HUDEP-2 (cell line): Measurements from ENCODE around the gene CES5A.
"Not testable (repeated sequence)": the region's sequence is repeated elsewhere in the genome, so short reads cannot be mapped to it uniquely, and the experiment has no call there.

Experiments used
- DNase-seq, 76 experiments: peaks; one replicate each; lab custom pipeline; 2025; ENCODE audit not compliant: unreplicated experiment in 76 of 76; lab: John Stamatoyannopoulos, UW

The CES5A gene

DNA sequence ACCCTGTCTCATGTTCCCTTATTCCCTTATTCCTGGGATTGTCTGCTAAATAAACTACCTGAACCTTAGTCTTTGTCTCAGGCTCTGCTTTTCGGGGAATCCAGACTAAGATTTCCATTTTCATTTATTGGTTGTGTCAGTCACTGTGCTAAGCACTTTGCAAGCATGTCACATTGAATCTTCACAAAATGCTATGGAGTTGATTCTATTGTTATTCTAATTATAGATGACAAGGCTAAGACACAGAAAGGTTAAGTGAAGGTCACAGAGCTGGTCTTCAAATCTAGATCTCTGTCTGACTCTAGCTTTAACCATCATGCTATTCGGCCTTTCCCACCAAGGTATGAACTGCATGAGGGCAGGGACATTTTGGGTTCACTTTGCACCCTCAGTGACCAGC, 13.4 kb upstream of the CES5A start:
- DNase-seq, result no peak

DNA sequence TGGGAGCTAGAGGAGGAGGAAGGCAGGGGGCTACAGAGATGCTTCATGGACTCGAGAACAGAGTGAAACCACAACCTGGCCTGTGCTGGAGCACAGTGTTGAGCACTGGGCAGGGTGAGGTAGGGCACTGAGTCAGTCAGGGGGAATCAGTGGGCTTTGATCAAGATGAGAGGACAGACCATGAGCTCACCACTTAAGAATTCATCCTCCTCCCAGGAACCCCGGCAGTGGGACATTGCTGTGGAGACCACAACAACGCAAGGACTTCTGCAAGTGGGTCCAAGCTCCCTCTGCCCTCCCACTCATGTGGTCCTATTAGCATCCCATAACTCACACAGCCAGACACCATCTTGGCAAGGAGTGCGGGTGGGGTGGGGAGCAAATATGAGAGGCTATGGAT, 1.7 kb upstream of the CES5A start:
- DNase-seq, result no peak

DNA sequence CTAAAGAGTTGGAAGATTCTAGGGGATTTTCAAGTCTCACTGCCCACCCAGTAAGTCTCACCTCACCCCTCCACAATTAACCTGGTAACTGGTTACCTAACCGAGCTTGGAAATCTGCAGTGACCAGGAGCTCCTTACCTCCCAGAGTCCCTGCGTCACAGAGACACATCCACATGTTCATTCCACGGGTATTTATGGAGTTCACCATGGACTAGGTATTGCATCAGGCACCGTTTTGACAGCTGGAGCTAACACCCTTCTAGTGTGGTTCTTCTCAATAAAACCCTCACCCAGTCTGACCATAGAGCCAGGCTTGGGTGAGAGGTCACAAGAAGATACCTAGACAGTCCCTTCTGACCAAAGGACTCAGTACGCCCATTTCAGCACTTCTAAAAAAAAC, 2.1 kb downstream of the CES5A start:
- DNase-seq, result no peak

DNA sequence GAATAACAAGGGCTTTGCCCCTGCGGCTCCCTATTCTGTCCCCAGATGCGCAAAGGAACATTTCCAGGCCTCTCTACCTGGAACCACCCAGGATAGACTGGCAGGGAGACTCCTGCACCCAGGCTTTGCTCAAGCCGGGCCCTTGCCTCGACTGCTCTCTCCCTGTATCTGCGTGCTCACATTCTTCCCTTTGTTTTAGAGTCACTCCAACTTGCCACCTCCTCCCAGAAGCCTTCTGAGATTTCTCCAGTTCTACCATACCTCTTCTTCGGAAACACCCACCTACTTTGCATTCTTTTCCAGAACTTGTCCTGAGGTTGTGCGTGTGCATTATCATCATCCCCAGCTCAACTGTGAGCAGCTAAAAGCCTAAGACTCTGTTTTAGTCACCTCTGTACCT, 3.0 kb downstream of the CES5A start:
- DNase-seq, result no peak

DNA sequence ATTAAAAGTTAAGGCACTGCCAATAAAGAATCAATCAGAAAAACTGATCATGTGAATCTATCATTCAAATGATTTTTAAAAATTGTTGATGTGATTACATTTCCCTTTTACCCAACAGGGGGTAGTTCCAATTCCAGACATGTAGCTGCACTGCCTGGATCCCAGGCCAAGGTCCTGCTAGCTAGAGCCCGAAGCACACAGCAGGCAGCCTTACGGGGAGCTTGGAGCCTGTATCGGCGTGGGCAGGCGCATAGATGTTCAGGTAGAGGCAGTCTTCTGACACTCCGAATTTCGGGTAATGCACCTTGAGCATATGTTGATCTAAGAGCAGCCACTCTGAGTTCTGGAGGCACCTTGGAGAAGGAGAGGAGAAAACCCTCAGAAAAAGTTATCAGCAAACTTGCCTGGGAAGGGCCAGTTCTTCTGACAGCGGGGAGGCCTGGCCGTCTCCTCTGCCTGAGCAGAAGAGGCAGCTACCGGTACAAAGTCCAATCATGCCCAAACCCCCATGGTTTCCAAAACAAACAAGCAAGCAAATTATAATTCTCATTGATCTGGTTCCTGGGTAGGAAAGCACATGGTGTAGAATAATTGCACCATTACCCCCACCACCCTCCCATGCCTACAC, 3.6 kb downstream of the CES5A start:
- DNase-seq, result no peak

DNA sequence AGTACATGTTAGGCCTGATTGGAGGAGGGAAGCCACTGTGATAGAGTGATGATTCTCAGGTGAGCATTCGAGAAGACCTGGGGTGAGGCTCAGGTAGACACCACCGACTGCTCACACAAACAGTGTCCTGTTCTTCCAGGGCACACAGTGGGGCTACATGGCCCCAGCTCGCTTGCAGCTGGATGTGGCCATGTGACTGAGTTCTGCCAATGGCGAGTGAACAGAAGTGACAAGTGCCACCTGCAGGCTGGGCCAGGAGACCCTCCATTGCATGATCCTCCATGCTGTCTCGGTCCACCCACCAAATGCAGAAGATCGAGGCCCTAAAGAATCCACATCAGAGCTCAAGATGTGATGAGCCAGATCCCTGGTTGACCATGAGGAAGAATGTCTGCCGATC, 6.2 kb downstream of the CES5A start:
- DNase-seq, result no peak

DNA sequence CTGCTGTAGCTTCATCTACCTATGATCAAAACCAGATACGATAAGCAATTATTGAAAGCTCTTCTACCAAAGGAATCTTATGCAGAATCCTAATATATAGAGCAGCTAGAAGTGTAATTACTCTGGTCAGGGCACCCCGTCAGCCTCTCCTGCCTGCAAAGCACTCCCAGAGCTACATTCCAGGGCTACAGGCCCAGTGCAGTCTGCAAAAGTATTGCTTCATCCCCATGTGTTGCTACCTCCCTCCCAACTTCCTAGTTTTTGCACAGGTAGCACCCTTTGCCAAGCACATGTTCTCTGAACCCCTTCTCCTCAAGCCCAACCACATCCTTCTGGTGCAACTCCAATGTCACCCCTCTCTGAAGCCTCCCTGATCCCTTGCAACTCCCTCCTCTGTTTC, 7.0 kb downstream of the CES5A start:
- DNase-seq, result no peak

DNA sequence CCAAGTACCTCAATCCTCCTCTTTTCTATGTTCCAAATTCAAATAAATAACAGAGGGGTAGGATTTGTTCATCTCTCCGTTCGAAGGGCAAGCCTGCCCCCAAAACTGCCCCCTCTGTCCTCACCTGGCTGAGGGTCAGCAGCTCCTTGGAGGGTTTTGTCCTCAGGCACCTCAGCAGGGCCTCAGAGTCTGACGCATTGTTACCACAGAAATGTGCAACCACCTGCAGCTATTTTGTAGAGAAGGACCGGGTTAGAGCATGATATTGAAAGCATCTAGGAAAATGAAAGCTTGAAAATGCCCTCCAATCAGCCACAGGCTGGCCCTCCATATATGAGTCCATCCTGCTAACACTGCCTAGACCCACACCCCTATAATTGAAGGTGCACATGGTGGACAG, 13.9 kb downstream of the CES5A start:
- no peak for DNase-seq

DNA sequence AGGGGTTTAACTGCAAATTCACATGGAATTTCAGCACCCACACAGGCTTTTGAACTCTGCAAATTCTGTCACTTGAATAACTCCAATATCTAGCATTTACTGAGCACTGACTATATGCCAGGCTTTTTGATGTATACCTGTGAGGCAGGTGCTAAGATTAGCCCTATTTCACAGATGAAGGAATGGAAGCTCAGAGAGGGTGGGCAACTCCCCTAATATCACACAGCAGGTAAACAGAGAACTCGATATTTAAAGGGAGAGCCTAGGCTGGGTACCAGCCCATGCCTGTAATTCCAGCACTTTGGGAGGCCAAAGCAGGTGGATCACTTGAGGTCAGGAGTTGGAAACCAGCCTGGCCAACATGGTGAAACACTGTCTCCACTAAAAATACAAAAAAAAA, 17.5 kb downstream of the CES5A start:
- not testable (repeated sequence) for DNase-seq

DNA sequence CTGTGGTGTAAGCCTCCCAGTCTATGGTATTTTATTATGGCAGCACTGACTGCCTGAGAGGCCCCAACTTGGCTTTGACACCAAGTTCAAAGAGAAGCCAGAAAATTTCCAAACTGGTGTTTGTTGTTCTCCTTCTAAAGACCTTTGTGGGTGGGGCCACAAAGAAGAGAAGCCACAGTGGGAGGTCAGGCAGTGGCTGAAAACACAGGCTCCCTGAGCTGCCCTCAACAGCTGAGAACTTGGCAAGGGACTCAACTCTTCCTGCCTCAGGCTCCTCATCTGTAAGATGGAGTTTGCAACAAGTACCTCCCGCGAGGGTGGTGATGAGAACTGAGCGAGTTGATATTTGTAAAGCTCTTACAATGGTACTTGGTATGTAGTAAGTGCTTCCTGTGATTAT, 18.2 kb downstream of the CES5A start:
- DNase-seq, result no peak

DNA sequence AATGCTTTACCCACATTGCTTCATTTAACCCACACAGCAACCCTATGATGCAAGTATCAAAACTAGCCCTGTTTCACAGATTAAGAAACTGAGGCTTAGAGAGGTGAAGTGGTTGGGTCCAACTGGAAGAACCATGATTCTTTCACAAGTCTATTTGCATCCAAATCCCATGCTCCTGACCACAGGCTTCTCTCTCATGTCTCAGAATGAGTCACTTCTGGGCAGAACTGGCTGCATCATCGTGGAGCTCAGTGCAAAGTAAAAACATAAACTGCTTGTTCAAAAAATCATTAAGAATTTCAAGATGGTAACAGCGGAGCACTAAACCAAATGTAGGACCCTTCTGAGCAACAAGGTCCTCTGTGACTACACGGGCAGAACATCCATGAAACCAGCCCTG, 22.1 kb downstream of the CES5A start:
- no peak for DNase-seq

DNA sequence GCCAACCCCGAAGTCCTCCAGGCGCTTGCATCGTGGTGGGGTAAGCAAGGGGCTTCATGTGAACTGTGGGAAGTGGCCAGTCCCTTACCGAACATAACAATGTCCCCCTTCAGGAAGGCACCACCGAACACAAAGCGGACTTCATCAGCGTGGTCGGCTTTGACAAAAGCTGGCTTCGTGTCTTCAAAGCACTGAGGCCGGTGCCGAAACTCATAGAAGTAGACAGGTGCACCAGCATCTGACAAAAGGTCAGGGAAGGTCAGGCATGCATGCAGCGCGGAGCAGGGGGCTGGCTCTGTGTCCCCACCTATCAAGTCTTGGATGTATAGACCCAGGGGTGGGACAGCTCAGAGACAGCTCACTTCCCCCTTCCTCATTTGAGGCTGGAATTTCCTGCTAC, 25.6 kb downstream of the CES5A start:
- no peak for DNase-seq

DNA sequence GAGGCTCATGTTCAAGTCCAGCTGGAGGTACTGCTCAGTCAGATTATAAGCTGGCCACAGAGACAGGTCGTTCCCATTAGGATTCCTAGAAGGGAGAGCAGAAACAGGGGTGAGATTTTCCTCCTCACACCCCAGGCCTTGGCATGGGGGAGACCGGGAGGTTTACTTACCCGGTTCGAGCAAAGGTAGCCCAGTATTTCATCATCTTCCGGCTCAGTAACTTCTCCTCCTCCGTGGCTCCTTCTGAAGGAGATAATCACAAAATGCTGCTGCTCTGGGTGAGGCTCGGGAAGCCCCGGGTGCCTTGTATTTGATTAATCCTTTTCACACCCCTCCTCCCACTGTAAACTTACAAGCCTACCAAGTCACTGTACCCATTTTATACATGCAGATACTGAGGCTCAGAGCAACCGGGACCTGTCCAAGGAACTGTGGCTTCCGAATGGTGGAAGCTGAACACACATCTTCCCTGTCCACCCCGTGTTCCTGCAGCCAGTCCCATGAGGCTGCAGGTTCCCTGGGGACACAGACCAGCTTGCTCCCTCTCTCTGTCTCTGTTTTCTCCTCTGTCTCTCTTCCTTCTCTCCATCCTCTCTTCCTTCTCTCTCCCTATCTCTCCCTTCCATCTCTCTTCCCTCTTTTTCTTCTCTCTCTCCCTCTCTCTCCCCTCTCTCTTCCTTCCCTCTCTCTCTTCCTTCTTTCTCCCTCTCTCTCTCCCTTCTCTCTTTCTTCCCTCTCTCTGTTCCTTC, 28.4 kb downstream of the CES5A start:
- DNase-seq, result no peak

DNA sequence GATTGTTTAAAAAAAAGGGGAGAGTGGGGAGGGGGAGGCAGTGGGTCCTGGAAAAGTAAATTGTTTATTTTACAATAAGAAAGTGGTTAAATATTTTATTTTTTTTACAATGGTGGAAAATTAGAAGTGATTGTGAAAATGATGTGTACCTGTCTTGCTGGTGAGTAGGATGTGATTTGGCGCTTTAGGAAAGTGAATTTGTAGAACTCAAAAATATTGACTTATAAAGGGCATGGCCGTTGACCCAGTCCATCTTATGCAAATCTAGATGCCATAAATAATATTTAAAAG, 32.1 kb downstream of the CES5A start:
- no peak for DNase-seq

DNA sequence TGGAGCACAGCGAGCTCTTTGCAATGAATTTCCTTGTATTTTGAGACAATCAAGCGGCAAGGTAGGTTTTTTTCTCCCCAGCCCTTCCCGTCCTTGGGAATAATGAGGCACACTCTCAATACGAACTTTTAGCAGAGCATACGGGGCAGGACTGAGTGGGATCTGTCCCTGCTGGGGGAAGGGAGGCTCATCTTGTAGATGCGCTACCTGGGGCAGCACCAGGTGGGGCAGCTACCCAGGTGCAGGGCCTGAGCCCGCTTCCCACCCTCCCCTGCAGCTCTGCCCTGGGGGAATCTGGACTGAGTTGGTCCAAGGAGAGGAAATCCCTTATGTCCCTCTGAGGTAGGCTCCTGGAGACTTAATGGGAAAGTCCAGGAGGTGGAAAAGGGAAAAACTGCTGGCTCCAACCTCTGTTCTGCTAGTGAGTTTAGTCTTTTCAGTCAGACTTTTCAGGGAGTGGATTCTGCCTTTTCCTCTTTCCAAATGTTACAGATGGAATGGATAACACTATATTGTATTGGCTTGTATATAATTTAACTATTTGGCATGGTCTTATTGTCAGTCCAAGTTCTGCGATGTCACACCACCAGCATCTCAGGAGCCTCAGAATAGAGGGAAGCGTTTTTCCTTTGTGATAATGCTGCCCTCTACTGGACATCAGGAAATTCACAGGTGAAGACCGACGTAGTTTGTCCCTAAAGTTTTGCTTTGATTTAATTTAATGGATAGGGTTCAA, 32.6 kb downstream of the CES5A start:
- DNase-seq, result peak in 14 of 76 experiments; percentile 2 to 35 (median 10)

DNA sequence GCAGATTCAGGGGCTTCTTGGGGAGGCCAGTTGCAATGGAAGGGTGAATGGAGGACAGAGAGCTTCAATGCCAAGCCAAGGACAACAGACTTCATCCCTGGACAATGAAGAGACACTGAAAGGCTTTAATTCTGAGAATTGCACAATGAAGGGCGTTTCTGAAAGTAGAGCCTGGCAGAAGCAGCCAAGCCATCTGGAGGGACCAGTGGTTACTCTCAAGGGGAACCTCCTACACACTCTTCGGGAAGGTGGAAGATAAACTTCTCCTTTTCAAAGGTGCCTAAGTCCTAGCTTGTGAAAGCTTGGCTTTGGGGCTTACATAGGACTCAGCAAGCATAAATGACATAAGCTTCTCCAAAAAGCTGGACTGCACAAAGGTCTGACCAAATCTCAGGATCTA, 36.1 kb downstream of the CES5A start:
- DNase-seq, result no peak

DNA sequence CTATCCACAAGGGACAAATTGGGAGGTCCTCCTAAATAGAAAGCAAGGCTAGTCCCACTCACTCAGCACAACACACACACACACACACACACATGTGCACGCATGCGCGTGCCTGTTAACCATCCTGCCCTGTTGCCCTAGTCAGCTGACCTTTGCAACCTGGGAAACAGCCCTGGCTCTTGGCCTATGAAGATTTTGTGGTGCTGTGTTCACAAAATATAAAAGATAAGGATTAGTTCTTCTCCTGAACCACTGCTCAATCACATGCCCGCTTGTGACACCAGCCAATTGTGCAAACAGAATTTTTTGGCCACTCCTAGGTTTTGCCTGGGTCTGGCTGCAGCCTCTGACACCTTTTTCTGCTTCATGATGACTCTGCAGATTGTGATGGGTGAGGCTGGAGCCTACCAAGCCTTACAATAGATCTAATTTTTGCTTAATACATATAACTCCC, 39.0 kb downstream of the CES5A start:
- no peak for DNase-seq

DNA sequence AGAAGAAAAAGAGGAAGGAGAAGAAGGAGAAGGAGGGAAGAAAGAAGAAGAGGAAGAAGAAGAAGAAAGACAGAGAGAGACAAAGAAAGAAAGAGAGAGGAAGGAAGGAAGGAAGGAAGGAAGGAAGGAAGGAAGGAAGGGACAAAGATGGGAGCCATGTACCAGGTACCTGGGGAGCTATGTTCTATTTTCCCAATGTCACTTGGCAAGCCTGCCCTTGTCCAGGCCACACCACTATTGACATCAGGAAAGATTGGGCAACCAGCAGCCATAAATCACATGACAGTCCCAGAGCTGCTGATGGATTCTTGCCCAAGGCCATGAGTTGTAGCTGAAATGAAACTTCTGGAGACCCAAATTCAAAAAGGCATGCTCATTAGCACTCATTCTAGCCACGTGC, 39.6 kb downstream of the CES5A start:
- DNase-seq, result no peak

DNA sequence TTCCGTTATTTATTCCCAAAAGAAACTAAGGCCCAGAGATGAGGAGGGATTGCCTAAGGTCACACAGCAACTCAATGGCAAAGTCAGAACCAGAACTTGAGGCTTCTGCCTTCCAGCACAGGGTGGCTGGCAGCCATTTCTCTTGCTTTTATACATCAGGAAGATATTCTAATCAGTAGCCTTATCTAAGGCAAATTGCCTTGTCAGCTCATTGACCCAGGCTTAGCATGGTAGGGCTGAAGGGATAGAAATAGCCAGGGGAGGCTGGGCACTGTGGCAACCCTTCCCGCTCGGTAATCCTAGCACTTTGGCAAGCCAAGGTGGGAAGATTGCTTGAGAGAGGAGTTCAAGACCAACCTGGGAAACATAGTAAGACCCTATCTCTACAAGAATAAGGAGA, 40.0 kb downstream of the CES5A start:
- DNase-seq, result not testable (repeated sequence)

DNA sequence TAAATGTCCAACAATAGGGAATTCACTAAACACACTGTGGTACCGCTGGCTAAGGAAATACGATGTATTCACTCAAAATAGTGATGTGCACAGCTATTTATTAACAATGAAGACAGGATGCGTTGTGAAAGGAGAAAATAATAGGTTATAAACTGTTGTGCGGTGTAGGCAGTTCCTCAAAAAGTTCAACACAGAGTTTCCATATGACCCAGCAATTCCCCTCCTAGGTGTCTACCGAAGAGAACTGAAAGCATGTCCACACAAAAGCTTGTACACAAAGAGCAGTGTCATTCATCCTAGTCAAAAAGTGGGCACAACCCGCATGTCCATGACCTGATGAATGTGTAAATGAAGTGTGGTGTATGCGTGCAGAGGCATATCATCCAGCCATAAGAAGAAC, 41.1 kb downstream of the CES5A start:
- no peak for DNase-seq

DNA sequence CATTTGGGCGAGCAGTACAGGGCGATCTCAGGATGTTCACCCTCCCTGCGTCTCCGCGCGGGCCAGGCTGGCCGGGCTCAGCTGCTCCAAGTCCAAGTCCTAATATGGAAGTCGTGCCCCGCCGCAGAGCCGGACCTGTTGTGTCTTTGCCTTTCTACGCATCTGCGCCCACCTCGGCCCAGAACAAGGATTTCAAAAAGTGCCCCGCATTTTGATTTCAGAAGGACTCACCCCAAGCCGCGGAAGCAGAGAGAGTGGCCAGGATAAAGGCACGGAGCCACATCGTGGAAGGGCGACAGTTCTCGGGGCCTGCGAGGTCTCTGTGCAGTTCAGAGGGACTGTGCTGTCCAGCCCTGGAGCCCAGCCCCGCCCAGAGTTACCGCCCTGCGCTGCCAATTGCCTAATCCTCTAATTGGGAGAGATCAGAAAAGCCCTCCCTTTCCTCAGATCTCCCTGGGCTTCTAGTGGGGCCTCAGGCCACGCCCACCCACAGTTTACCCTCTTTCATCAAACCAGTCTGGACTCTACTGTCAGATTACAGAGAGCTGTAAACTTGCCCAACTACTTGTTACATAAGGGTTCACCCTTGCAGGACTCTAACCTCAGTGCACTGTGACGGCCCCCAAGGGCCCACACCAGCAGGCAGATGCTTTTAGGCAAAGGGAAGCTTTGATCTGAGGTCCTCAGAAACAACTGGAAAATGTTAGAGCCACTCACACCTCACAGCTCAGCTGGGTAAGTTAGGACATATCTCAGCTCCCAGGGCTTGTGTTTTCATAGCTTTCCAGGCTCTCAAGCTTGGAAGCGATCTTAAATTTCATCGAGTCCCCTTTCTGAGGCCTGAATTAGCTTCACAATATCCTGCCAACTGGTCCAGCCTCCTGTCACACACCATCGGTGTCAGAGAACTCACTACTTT, 42.1 kb downstream of the CES5A start, which contains the start of gene CES1:
CES1 (minus strand) TSS at position 324 of the 919 bp plus-strand sequence; CDS start at position 283, 41 bp downstream.
- DNase-seq, result no peak
